HepG2 (cell line): ENCODE results near the gene CACNA1D.
A peak's percentile ranks its signal among the peaks of the same experiment; 100 is the strongest.

Source experiments
- ATF2 ChIP-seq: sonication (generic); formaldehyde crosslinking; IDR thresholded peaks from 2 replicates; pipeline ENCODE4 v1.4.0; 2020; ENCODE audit warnings: missing genetic modification reagents
- CTCF ChIP-seq: sonication (generic); formaldehyde crosslinking; IDR thresholded peaks from 2 replicates; pipeline ENCODE4 v1.5.0; 2020; ENCODE audit warnings: mild to moderate bottlenecking, missing genetic modification reagents, moderate library complexity
- GTF3A ChIP-seq: sonication (generic); formaldehyde crosslinking; conservative IDR thresholded peaks from 2 replicates; pipeline ENCODE4 v1.4.0; 2020; ENCODE audit warnings: mild to moderate bottlenecking, missing genetic modification reagents
- POLR2A ChIP-seq, 2 experiments: IDR thresholded peaks; 2 replicates each; pipeline ENCODE4 v1.6.1; 2011; ENCODE audit warnings: low read depth in 2 of 2, low read length in 2 of 2, mild to moderate bottlenecking in 1 of 2, moderate library complexity in 1 of 2; ENCODE audit not compliant: insufficient read depth in 1 of 2
- ZNF343 ChIP-seq: sonication (generic); formaldehyde crosslinking; IDR thresholded peaks from 2 replicates; pipeline ENCODE4 v1.4.0; 2020; ENCODE audit warnings: mild to moderate bottlenecking, missing genetic modification reagents
- ZXDC ChIP-seq: sonication (generic); formaldehyde crosslinking; IDR thresholded peaks from 2 replicates; pipeline ENCODE4 v1.5.0; 2020; ENCODE audit warnings: mild to moderate bottlenecking, missing genetic modification reagents

- no peak for TF ChIP-seq ZXDC (CRISPR knock-in tag)
- no peak for TF ChIP-seq CTCF (CRISPR knock-in tag)
- TF ChIP-seq ATF2 (CRISPR knock-in tag) = no peak
- TF ChIP-seq ZNF343 (CRISPR knock-in tag) = no peak
- TF ChIP-seq GTF3A (CRISPR knock-in tag) = no peak
- peak in 1 of 2 experiments; percentile 38; a peak in 2 of 4 replicates for TF ChIP-seq POLR2A (IDR thresholded peaks at IDR 0.05; ENCODE audit: insufficient read depth in 1 of 2, low read depth in 2 of 2, low read length in 2 of 2)
Observed at GRCh38 chr3:53809764-53810400, 315.5 kb downstream of the CACNA1D start.
